ENCODE measurements around the gene LSM14B.
"Not testable (repeated sequence)": the region's sequence is repeated elsewhere in the genome, so short reads cannot be mapped to it uniquely, and the experiment has no call there.

Gene LSM14B

GRCh38 chr20:62121776-62122653, at the start of gene LSM14B:
TSS of gene LSM14B (plus strand) at chr20:62122475. CDS start at chr20:62122667, 192 bp downstream.
- ATAC-seq (peak; percentile 88), DNase-seq (ENCODE audit: low spot score in 2 of 2) (peak; percentile 94 to 95)
- Mint-ChIP-seq H3K9me3 (no peaks in the 10 kb centered on the region), H3K27ac (peak within 1 kb of the TSS; percentile 84), H3K4me1 (peaks cover 44% of the 10 kb centered on the region), H3K4me3 (peak within 1 kb of the TSS; percentile 76), H3K36me3 (peaks cover 37% of the 10 kb centered on the region)

- no peak overlapping the region for H3K27ac Mint-ChIP-seq
- no peaks in the 10 kb centered on the region for H3K4me1 Mint-ChIP-seq
- DNase-seq (ENCODE audit: low spot score in 2 of 2) (no peak), ATAC-seq (no peak)
- H3K9me3 Mint-ChIP-seq = peaks cover 6% of the 10 kb centered on the region
- H3K36me3 Mint-ChIP-seq = no peaks in the 10 kb centered on the region
- no peak overlapping the region for H3K4me3 Mint-ChIP-seq
Measured at GRCh38 chr20:62073323-62073722, 49.0 kb upstream of the LSM14B start.

- ATAC-seq (no peak), DNase-seq (ENCODE audit: low spot score in 2 of 2) (no peak)
- no peaks in the 10 kb centered on the region for H3K4me1 Mint-ChIP-seq
- H3K4me3 Mint-ChIP-seq = no peak overlapping the region
- peaks cover 5% of the 10 kb centered on the region for H3K9me3 Mint-ChIP-seq
- no peaks in the 10 kb centered on the region for H3K36me3 Mint-ChIP-seq
- no peak overlapping the region for H3K27ac Mint-ChIP-seq
Measured at GRCh38 chr20:62079166-62079565, 43.1 kb upstream of the LSM14B start.

- Mint-ChIP-seq H3K36me3 (no peaks in the 10 kb centered on the region), H3K9me3 (no peaks in the 10 kb centered on the region), H3K27ac (no peak overlapping the region), H3K4me3 (no peak overlapping the region), H3K4me1 (no peaks in the 10 kb centered on the region)
- no peak for ATAC-seq
- no peak for DNase-seq (ENCODE audit: low spot score in 2 of 2)
Measured at GRCh38 chr20:62080249-62080990, 41.9 kb upstream of the LSM14B start.

- no peak overlapping the region for H3K4me3 Mint-ChIP-seq
- no peak for ATAC-seq
Measured at GRCh38 chr20:62083312-62083711, 39.0 kb upstream of the LSM14B start.

GRCh38 chr20:62084224-62084623, 38.1 kb upstream of the LSM14B start:
- ATAC-seq; DNase-seq (ENCODE audit: low spot score in 2 of 2); H3K9me3 Mint-ChIP-seq; H3K27ac Mint-ChIP-seq; H3K4me3 Mint-ChIP-seq; H3K36me3 Mint-ChIP-seq; H3K4me1 Mint-ChIP-seq: not testable (repeated sequence)

More at GRCh38 chr20:62083312-62083711, 39.0 kb upstream of the LSM14B start:
- DNase-seq (ENCODE audit: low spot score in 2 of 2) = no peak
- H3K9me3 Mint-ChIP-seq = no peaks in the 10 kb centered on the region
- H3K4me1 Mint-ChIP-seq = no peaks in the 10 kb centered on the region
- no peak overlapping the region for H3K27ac Mint-ChIP-seq
- H3K36me3 Mint-ChIP-seq = no peaks in the 10 kb centered on the region

- peaks cover under 1% of the 10 kb centered on the region for H3K36me3 Mint-ChIP-seq
Measured at GRCh38 chr20:62085206-62085605, 37.1 kb upstream of the LSM14B start.

GRCh38 chr20:62087227-62087626, 35.0 kb upstream of the LSM14B start:
- no peaks in the 10 kb centered on the region for H3K4me1 Mint-ChIP-seq
- ATAC-seq (no peak), DNase-seq (ENCODE audit: low spot score in 2 of 2) (no peak)

More at GRCh38 chr20:62085206-62085605, 37.1 kb upstream of the LSM14B start:
- H3K4me1 Mint-ChIP-seq = no peaks in the 10 kb centered on the region
- no peak overlapping the region for H3K4me3 Mint-ChIP-seq
- no peaks in the 10 kb centered on the region for H3K9me3 Mint-ChIP-seq
- no peak overlapping the region for H3K27ac Mint-ChIP-seq
- ATAC-seq (no peak), DNase-seq (ENCODE audit: low spot score in 2 of 2) (no peak)

GRCh38 chr20:62087632-62088031, 34.6 kb upstream of the LSM14B start:
- no peak for ATAC-seq

More at GRCh38 chr20:62087227-62087626, 35.0 kb upstream of the LSM14B start:
- no peak overlapping the region for H3K4me3 Mint-ChIP-seq
- H3K9me3 Mint-ChIP-seq = no peaks in the 10 kb centered on the region
- H3K27ac Mint-ChIP-seq = no peak overlapping the region
- H3K36me3 Mint-ChIP-seq = peaks cover 4% of the 10 kb centered on the region

GRCh38 chr20:62088258-62089127, 33.8 kb upstream of the LSM14B start:
- Mint-ChIP-seq H3K4me3 (no peak overlapping the region), H3K9me3 (no peaks in the 10 kb centered on the region), H3K36me3 (peaks cover 4% of the 10 kb centered on the region), H3K4me1 (no peaks in the 10 kb centered on the region), H3K27ac (no peak overlapping the region)
- ATAC-seq (peak; percentile 89), DNase-seq (ENCODE audit: low spot score in 2 of 2) (no peak)

More at GRCh38 chr20:62087632-62088031, 34.6 kb upstream of the LSM14B start:
- no peak overlapping the region for H3K4me3 Mint-ChIP-seq
- no peak overlapping the region for H3K27ac Mint-ChIP-seq
- no peaks in the 10 kb centered on the region for H3K9me3 Mint-ChIP-seq
- no peaks in the 10 kb centered on the region for H3K4me1 Mint-ChIP-seq
- no peak for DNase-seq (ENCODE audit: low spot score in 2 of 2)
- H3K36me3 Mint-ChIP-seq = peaks cover 4% of the 10 kb centered on the region

- Mint-ChIP-seq H3K9me3 (no peaks in the 10 kb centered on the region), H3K36me3 (peaks cover 4% of the 10 kb centered on the region), H3K27ac (no peak overlapping the region), H3K4me1 (no peaks in the 10 kb centered on the region), H3K4me3 (no peak overlapping the region)
- ATAC-seq = no peak
- no peak for DNase-seq (ENCODE audit: low spot score in 2 of 2)
Measured at GRCh38 chr20:62089393-62089792, 32.9 kb upstream of the LSM14B start.

GRCh38 chr20:62096421-62097380, 25.6 kb upstream of the LSM14B start:
- Mint-ChIP-seq H3K27ac (no peak overlapping the region), H3K4me1 (no peaks in the 10 kb centered on the region), H3K36me3 (no peaks in the 10 kb centered on the region), H3K9me3 (peaks cover 9% of the 10 kb centered on the region), H3K4me3 (no peak overlapping the region)
- no peak for ATAC-seq
- DNase-seq (ENCODE audit: low spot score in 2 of 2) = no peak

GRCh38 chr20:62097881-62098407, 24.3 kb upstream of the LSM14B start:
- Mint-ChIP-seq H3K4me1 (no peaks in the 10 kb centered on the region), H3K36me3 (no peaks in the 10 kb centered on the region), H3K9me3 (peaks cover 9% of the 10 kb centered on the region), H3K4me3 (no peak overlapping the region), H3K27ac (no peak overlapping the region)
- no peak for ATAC-seq
- DNase-seq (ENCODE audit: low spot score in 2 of 2) = no peak

GRCh38 chr20:62101078-62101477, 21.2 kb upstream of the LSM14B start:
- Mint-ChIP-seq H3K36me3 (no peaks in the 10 kb centered on the region), H3K27ac (no peak overlapping the region), H3K4me3 (no peak overlapping the region), H3K4me1 (no peaks in the 10 kb centered on the region), H3K9me3 (peaks cover 18% of the 10 kb centered on the region)
- DNase-seq (ENCODE audit: low spot score in 2 of 2) (no peak), ATAC-seq (no peak)

Data from stimulated activated effector memory CD8-positive, alpha-beta T cell treated with anti-CD3 and anti-CD28 coated beads, Interleukin-12 subunit alpha, Interleukin-12 subunit beta, amount 100 ng/mL, for 72 hours (primary cell).